ENCODE measurements around the gene ENPEP. TPM values are rescaled to one million over a fixed set of nuclear protein-coding genes. Genes with fewer than 3 reads are reported as not detected.

ENPEP gene
- total RNA-seq, 1 donor from 2014 or later, result 15.3 TPM

GRCh38 chr4:110501826-110502225, 25.9 kb downstream of the ENPEP start:
- Mint-ChIP-seq H3K36me3 (peaks cover 22% of the 10 kb centered on the region), H3K4me3 (no peak overlapping the region), H3K27me3 (ENCODE audit: low read depth) (no peaks in the 10 kb centered on the region), H3K27ac (no peak overlapping the region), H3K9me3 (peaks cover 15% of the 10 kb centered on the region), H3K4me1 (peaks cover 25% of the 10 kb centered on the region)
- DNase-seq (ENCODE audit: low spot score in 2 of 2, unreplicated experiment in 2 of 2), result no peak
- TF ChIP-seq, protein P1, sequence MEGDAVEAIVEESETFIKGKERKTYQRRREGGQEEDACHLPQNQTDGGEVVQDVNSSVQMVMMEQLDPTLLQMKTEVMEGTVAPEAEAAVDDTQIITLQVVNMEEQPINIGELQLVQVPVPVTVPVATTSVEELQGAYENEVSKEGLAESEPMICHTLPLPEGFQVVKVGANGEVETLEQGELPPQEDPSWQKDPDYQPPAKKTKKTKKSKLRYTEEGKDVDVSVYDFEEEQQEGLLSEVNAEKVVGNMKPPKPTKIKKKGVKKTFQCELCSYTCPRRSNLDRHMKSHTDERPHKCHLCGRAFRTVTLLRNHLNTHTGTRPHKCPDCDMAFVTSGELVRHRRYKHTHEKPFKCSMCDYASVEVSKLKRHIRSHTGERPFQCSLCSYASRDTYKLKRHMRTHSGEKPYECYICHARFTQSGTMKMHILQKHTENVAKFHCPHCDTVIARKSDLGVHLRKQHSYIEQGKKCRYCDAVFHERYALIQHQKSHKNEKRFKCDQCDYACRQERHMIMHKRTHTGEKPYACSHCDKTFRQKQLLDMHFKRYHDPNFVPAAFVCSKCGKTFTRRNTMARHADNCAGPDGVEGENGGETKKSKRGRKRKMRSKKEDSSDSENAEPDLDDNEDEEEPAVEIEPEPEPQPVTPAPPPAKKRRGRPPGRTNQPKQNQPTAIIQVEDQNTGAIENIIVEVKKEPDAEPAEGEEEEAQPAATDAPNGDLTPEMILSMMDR (IDR thresholded peaks at IDR 0.05; ENCODE audit: unreplicated experiment), result no peak

- TF ChIP-seq, protein P1 (IDR thresholded peaks at IDR 0.05; ENCODE audit: unreplicated experiment), result no peak
- H3K27ac Mint-ChIP-seq, result peak overlapping the region; percentile 40
- no peaks in the 10 kb centered on the region for H3K27me3 Mint-ChIP-seq (ENCODE audit: low read depth)
- H3K36me3 Mint-ChIP-seq, result peaks cover 20% of the 10 kb centered on the region
- peaks cover 15% of the 10 kb centered on the region for H3K9me3 Mint-ChIP-seq
- no peak overlapping the region for H3K4me3 Mint-ChIP-seq
- no peak for DNase-seq (ENCODE audit: low spot score in 2 of 2, unreplicated experiment in 2 of 2)
- peaks cover 25% of the 10 kb centered on the region for H3K4me1 Mint-ChIP-seq
Observed at GRCh38 chr4:110503270-110504083, 27.5 kb downstream of the ENPEP start.

DNA sequence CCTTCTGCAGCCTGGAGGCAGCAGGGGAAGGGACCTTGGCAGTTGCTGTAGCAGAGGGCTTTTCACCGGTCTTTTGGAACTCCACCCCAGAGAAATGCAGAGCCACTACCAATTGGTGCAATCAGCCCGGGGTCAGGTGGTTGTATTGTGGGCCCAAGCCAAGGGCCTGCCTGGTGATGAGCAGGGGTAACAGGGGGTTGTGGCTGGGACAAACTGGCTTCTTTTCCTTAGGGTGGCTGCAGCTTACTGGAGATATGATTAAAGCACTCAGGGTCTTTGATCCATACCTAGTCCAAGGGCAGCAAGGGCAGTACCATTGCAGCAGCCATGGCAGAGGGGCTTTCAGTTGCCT, 28.1 kb downstream of the ENPEP start:
- Mint-ChIP-seq H3K27me3 (ENCODE audit: low read depth) (no peaks in the 10 kb centered on the region), H3K27ac (peak overlapping the region; percentile 40), H3K36me3 (peaks cover 20% of the 10 kb centered on the region), H3K9me3 (peaks cover 15% of the 10 kb centered on the region), H3K4me3 (no peak overlapping the region), H3K4me1 (peaks cover 25% of the 10 kb centered on the region)
- TF ChIP-seq, protein P1 (IDR thresholded peaks at IDR 0.05; ENCODE audit: unreplicated experiment), result no peak
- DNase-seq (ENCODE audit: low spot score in 2 of 2, unreplicated experiment in 2 of 2), result no peak

GRCh38 chr4:110505440-110505839, 29.5 kb downstream of the ENPEP start:
- no peak for DNase-seq (ENCODE audit: low spot score in 2 of 2, unreplicated experiment in 2 of 2)
- peaks cover 15% of the 10 kb centered on the region for H3K9me3 Mint-ChIP-seq
- peaks cover 25% of the 10 kb centered on the region for H3K4me1 Mint-ChIP-seq
- no peak overlapping the region for H3K4me3 Mint-ChIP-seq
- H3K27ac Mint-ChIP-seq, result no peak overlapping the region
- no peaks in the 10 kb centered on the region for H3K27me3 Mint-ChIP-seq (ENCODE audit: low read depth)
- H3K36me3 Mint-ChIP-seq, result peaks cover 20% of the 10 kb centered on the region
- TF ChIP-seq, protein P1 (IDR thresholded peaks at IDR 0.05; ENCODE audit: unreplicated experiment), result no peak

GRCh38 chr4:110508827-110509710, 33.1 kb downstream of the ENPEP start:
- no peak overlapping the region for H3K4me3 Mint-ChIP-seq
- H3K27ac Mint-ChIP-seq, result peak overlapping the region; percentile 39
- H3K4me1 Mint-ChIP-seq, result peaks cover 13% of the 10 kb centered on the region
- H3K36me3 Mint-ChIP-seq, result no peaks in the 10 kb centered on the region
- no peaks in the 10 kb centered on the region for H3K27me3 Mint-ChIP-seq (ENCODE audit: low read depth)
- no peaks in the 10 kb centered on the region for H3K9me3 Mint-ChIP-seq
- DNase-seq (ENCODE audit: low spot score in 2 of 2, unreplicated experiment in 2 of 2), result no peak
- TF ChIP-seq, protein P1 (IDR thresholded peaks at IDR 0.05; ENCODE audit: unreplicated experiment), result no peak
